Activated T-cell treated with anti-CD3 and anti-CD28 coated beads, Interleukin-2, amount 50 U/mL, for 4 hours (primary cell): Measurements from ENCODE around the gene ASB16. TPM values are rescaled to one million over a fixed set of nuclear protein-coding genes. Genes with fewer than 3 reads are reported as not detected.
"Not testable (repeated sequence)": the region's sequence is repeated elsewhere in the genome, so short reads cannot be mapped to it uniquely, and the experiment has no call there.

Source experiments
- ATAC-seq, 2 donors: fragments of 200-7000 bp; cut with Tn5 transposase; one replicate each; pipeline ENCODE4 v1.10.0; 2021
- DNase-seq: peaks from one replicate; pipeline ENCODE4 v3.0.0-alpha.2; 2020
- H3K27me3 Mint-ChIP-seq: one replicate; pipeline ENCODE4 v1.8.0; 2021; ENCODE audit warnings: low read depth, mixed read lengths
- H3K36me3 Mint-ChIP-seq: one replicate; pipeline ENCODE4 v1.8.0; 2022; ENCODE audit warnings: mixed read lengths; ENCODE audit not compliant: insufficient read depth
- H3K4me1 Mint-ChIP-seq: one replicate; pipeline ENCODE4 v1.8.0; 2021; ENCODE audit warnings: low read depth, mixed read lengths
- H3K4me3 Mint-ChIP-seq: one replicate; pipeline ENCODE4 v1.8.0; 2021; ENCODE audit warnings: mild to moderate bottlenecking, moderate library complexity, mixed read lengths
- H3K9me3 Mint-ChIP-seq: one replicate; pipeline ENCODE4 v1.8.0; 2021; ENCODE audit warnings: mixed read lengths
- total RNA-seq, 3 donors: library from RNA; stranded (reverse); gene quantifications; one replicate each; pipeline ENCODE4 v1.2.1, GENCODE V29; 2021

ASB16 gene
- total RNA-seq: under 1 TPM in 2 of 3 donors, not detected in 1; 0.08 to 0.11 TPM

- H3K27me3 Mint-ChIP-seq: no peaks in the 10 kb centered on the region
- peaks cover 9% of the 10 kb centered on the region for H3K4me1 Mint-ChIP-seq
- ATAC-seq (no peak), DNase-seq (no peak)
- H3K36me3 Mint-ChIP-seq: peaks cover 2% of the 10 kb centered on the region
- H3K9me3 Mint-ChIP-seq: no peaks in the 10 kb centered on the region
- no peak within 1 kb of the TSS for H3K4me3 Mint-ChIP-seq
Observed at GRCh38 chr17:44170499-44171201, at the start of gene ASB16. ASB16 (plus strand) TSS chr17:44170704; CDS start chr17:44170790, 86 bp downstream.

DNA sequence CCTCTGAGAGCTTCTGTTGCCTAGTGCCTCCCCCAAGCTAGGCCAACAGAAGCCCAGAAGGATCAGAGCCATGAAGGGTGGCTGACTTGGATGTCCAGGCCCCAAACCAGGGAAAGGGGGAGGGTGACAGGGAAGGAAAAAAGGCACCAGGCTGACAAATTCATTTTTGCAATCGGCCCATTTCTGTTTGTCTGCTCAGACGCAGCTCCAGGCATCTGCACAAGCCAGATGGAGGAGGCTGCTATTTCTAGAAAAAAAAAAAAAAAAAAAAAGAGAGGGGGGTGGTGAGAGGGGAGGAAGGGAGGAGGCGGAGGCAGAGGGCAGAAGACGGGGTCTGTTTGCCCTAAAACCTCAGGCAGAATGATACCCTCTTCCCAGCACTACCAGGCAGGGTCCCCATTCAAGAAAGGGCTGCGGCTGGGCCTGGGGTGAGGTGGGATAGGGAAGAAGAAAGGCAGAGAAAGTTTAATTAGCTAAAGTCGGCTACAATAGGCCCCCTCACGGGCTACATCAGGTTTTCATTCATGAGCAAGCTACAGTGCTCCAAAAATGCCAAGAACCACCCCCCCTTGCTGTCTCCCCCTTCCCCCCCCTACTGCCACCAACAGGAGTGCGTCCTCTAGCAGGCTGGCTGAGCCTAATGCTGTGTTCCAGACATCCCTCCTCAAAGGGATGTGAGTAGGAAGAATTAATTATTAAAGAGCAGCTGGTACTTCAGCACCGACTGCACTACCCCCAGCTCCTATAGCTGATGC, 49.5 kb upstream of the ASB16 start:
- no peak for ATAC-seq
- H3K9me3 Mint-ChIP-seq: no peaks in the 10 kb centered on the region
- H3K4me1 Mint-ChIP-seq: peaks cover 30% of the 10 kb centered on the region
- DNase-seq: no peak
- no peaks in the 10 kb centered on the region for H3K27me3 Mint-ChIP-seq
- H3K36me3 Mint-ChIP-seq: no peaks in the 10 kb centered on the region
- H3K4me3 Mint-ChIP-seq: no peak overlapping the region

DNA sequence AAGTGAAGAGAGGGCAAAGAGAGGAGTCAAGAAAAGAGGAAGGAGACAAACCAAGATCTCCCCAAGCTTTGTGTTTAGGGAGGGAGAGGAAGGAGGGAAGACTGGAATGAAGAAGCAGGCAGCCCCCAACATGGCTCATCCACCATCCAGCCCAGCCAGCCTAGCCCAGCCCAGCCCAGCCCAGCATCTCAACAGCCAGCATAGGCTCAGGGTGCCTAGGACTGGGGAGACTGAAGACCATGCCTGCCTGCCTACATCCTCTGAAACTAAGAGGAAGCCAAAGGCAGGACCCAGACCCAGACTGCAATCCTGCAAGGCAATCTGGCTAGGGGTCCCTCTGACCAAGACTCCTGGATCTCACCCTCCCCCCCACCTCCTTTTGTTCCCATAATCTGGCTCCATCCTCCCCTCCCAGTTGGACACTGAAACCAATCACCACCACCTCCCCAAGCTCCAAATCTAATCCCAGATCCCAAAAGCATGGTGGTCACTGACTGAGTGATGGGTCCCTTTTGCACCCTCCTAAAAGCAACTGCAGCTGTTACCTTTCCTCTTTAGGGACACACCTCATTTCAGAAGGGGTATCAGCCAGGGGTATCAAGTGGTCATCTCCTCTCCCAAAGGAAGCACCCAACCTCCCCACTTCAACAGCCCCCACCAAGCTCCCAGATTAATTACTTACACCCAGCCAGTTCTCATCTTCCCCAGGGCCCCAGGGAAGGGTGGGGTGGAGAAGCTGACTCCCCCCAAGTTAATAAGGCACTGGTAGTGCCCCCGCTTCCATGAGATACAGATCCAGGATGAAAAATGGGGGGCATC, 48.3 kb upstream of the ASB16 start:
- ATAC-seq: no peak
- Mint-ChIP-seq H3K27me3 (no peaks in the 10 kb centered on the region), H3K36me3 (no peaks in the 10 kb centered on the region), H3K4me1 (peaks cover 30% of the 10 kb centered on the region), H3K9me3 (no peaks in the 10 kb centered on the region), H3K4me3 (peak overlapping the region; percentile 89)
- DNase-seq: no peak

GRCh38 chr17:44122816-44123355, 47.6 kb upstream of the ASB16 start:
- DNase-seq (no peak), ATAC-seq (no peak)
- H3K27me3 Mint-ChIP-seq: no peaks in the 10 kb centered on the region
- peaks cover 30% of the 10 kb centered on the region for H3K4me1 Mint-ChIP-seq
- peak overlapping the region; percentile 89 for H3K4me3 Mint-ChIP-seq
- no peaks in the 10 kb centered on the region for H3K36me3 Mint-ChIP-seq
- no peaks in the 10 kb centered on the region for H3K9me3 Mint-ChIP-seq

DNA sequence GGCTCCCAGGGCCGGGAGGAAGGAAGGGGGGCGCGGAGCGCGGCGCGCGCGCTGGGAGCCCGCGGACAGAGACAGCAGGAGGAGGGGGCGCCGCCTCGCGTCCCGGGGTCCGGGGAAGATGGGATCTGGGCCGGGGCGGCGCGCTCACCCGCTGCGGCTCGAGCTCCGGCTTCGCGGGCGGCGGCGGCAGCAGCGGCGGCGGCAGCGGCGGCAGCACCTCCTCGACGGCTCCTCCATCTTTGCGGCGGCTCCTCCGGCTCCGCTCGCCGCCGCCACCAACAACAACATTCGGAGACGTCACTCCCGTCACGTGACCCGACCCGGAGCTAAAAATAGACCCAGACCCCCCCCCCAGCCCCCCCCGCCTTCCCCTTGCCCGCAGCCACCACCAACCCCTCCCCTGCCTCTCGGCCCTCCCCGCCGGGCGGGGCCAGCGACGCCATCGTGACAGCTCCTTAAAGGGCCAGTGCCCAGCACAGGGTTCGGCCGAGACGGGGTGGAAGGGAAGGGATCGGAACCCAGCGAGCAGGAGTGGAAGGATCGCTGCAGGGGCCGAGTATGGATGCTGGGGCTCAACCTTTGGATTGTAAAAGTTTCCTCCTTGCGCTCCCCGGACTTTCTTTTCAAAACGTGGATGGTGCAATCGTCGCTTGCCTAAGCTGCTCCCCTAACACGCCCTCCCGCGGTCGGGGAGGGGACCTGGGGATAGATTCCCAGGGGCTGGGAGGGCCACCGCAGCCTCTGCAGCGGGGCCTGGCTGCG, 47.0 kb upstream of the ASB16 start, which contains the start of gene HDAC5:
Gene HDAC5, minus strand, starts transcription at position 286 of the 762 bp plus-strand sequence. CDS start 6,126 bp downstream, outside the sequence.
- ATAC-seq: peak; percentile 96
- Mint-ChIP-seq H3K4me1 (peaks cover 28% of the 10 kb centered on the region), H3K36me3 (no peaks in the 10 kb centered on the region), H3K9me3 (no peaks in the 10 kb centered on the region), H3K27me3 (no peaks in the 10 kb centered on the region), H3K4me3 (peak within 1 kb of the TSS; percentile 89)
- peak; percentile 95 for DNase-seq

GRCh38 chr17:44124118-44124438, 46.4 kb upstream of the ASB16 start:
- no peaks in the 10 kb centered on the region for H3K27me3 Mint-ChIP-seq
- no peaks in the 10 kb centered on the region for H3K36me3 Mint-ChIP-seq
- peak overlapping the region; percentile 88 for H3K4me3 Mint-ChIP-seq
- DNase-seq (no peak), ATAC-seq (no peak)
- peaks cover 24% of the 10 kb centered on the region for H3K4me1 Mint-ChIP-seq
- no peaks in the 10 kb centered on the region for H3K9me3 Mint-ChIP-seq

- H3K4me3 Mint-ChIP-seq: no peak overlapping the region
- H3K36me3 Mint-ChIP-seq: no peaks in the 10 kb centered on the region
- ATAC-seq: no peak
Observed at GRCh38 chr17:44128383-44128782, 42.1 kb upstream of the ASB16 start.

GRCh38 chr17:44130693-44131349, 39.7 kb upstream of the ASB16 start:
- Mint-ChIP-seq H3K4me1 (no peaks in the 10 kb centered on the region), H3K4me3 (no peak overlapping the region), H3K27me3 (no peaks in the 10 kb centered on the region), H3K36me3 (no peaks in the 10 kb centered on the region), H3K9me3 (no peaks in the 10 kb centered on the region)
- DNase-seq (no peak), ATAC-seq (no peak)

More at GRCh38 chr17:44128383-44128782, 42.1 kb upstream of the ASB16 start:
- Mint-ChIP-seq H3K27me3 (no peaks in the 10 kb centered on the region), H3K4me1 (peaks cover 5% of the 10 kb centered on the region), H3K9me3 (no peaks in the 10 kb centered on the region)
- DNase-seq: no peak

DNA sequence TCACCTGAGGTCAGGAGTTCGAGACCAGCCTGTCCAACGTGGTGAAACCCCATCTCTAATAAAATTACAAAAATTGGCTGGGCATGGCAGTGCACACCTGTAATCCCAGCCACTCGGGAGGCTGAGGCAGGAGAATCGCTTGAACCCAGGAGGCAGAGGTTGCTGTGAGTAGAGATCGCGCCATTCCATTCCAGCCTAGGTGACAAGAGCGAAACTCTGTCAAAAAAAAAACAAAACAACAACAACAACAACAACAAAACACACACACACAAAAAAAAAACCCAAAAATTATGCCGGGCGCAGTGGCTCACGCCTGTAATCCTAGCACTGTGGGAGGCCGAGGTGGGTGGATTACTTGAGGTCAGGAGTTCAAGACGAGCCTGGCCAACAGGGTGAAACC, 39.1 kb upstream of the ASB16 start:
- not testable (repeated sequence) for H3K9me3 Mint-ChIP-seq, H3K27me3 Mint-ChIP-seq, H3K4me1 Mint-ChIP-seq, ATAC-seq, H3K36me3 Mint-ChIP-seq, H3K4me3 Mint-ChIP-seq, DNase-seq

DNA sequence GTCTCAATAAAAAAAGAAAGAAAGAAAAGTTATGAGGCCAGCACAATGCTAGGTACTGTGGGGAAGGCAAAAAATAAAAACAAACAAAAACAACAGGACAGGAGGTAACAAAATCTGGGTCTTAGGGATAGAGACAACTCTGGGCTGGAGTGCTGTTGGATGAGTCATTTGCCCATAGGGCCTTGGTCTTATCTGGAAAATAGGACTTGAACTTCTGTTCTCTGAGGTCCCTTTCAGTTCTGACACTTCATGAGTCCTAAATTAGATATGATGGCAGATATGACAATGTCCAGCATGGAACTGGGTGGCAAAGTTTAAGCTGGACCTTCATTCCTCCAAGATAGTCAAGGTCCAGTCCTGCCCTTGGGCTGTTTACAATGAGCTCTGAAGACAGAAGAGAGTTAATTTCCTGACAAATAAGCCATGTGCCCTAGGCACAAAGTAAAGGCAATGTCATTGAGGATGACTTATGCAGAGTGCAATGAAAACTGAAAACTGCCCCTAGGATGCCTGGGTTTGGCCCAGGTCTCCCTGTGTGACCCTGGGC, 38.2 kb upstream of the ASB16 start:
- DNase-seq: no peak
- no peak for ATAC-seq
- Mint-ChIP-seq H3K36me3 (no peaks in the 10 kb centered on the region), H3K4me3 (no peak overlapping the region), H3K9me3 (no peaks in the 10 kb centered on the region), H3K27me3 (no peaks in the 10 kb centered on the region), H3K4me1 (peaks cover under 1% of the 10 kb centered on the region)

DNA sequence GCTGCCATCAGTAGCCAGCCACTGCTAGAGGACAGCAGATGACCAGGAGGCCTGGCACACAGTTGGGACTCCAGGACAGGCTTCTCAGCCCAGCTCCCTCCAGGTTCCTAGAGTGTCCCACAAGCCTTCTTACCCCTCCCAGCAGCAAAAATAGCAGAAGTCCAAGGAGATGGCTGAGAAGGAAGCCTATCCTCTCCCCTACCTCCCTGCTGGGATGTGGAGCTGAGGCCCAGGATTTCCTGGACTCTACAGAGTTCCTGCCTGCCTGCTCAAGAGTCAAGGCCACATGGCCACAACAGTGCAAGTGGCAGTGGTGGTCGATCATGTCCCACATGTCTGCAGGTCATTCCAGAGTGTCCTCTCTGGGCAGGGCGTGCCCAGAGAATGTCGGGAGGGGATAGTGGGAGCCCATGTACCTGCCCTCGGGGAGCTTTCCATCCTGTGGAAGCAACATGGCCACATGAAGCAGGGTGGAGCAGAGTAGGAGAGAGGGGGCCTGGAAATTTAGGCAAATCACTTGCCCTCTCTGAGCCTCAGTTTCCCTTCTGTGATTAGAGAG, 36.5 kb upstream of the ASB16 start:
- Mint-ChIP-seq H3K36me3 (no peaks in the 10 kb centered on the region), H3K9me3 (no peaks in the 10 kb centered on the region), H3K4me3 (no peak overlapping the region), H3K27me3 (no peaks in the 10 kb centered on the region), H3K4me1 (peaks cover 14% of the 10 kb centered on the region)
- no peak for ATAC-seq
- no peak for DNase-seq

DNA sequence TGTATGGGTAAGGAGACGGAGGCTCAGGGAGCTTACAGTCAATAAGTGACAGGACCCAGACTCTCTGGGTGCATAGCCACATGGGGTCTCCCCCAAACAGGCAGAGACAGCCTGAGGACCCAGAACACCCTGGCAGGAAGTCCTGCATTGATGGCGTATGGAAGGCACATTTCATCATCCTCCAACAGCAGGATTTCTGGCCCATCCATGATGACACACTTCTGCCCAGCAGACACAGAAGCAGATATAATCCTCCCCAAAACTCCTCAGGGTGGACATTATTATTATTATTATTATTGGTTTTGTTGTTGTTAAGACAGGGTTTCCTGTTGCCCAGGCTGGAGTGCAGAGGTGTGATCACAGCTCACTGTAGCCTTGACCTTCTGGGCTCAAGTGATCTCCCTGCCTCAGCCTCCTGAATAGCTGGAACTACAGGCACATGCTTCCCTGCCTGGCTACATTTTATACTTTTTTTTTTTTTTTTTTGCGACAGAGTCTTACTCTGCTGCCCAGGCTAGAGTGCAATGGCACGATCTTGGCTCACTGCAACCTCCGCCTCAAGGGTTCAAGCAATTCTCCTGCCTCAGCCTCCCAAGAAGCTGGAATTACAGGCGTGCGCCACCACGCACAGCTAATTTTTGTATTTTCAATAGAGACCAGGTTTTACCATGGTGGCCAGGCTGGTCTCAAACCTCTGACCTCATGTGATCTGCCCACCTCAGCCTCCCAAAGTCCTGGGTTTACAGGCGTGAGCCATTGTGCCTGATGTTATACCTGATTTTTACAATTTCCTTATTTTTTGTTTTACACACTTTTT, 35.5 kb upstream of the ASB16 start:
- no peaks in the 10 kb centered on the region for H3K9me3 Mint-ChIP-seq
- ATAC-seq (no peak), DNase-seq (no peak)
- peaks cover 14% of the 10 kb centered on the region for H3K4me1 Mint-ChIP-seq
- H3K36me3 Mint-ChIP-seq: no peaks in the 10 kb centered on the region
- no peaks in the 10 kb centered on the region for H3K27me3 Mint-ChIP-seq
- no peak overlapping the region for H3K4me3 Mint-ChIP-seq
